ENCODE measurements around the gene BTF3L4.
"Not testable (repeated sequence)": the region's sequence is repeated elsewhere in the genome, so short reads cannot be mapped to it uniquely, and the experiment has no call there.

BTF3L4 gene

GRCh38 chr1:52077277-52077676, 21.2 kb downstream of the BTF3L4 start:
- not testable (repeated sequence) for H3K27me3 Mint-ChIP-seq, H3K27ac Mint-ChIP-seq, ATAC-seq, H3K9me3 Mint-ChIP-seq, H3K4me1 Mint-ChIP-seq, H3K4me3 Mint-ChIP-seq
- H3K36me3 Mint-ChIP-seq = peaks cover 35% of the 10 kb centered on the region

- H3K36me3 Mint-ChIP-seq = peaks cover 23% of the 10 kb centered on the region
- no peak for ATAC-seq
- H3K9me3 Mint-ChIP-seq = no peaks in the 10 kb centered on the region
- H3K27me3 Mint-ChIP-seq = no peaks in the 10 kb centered on the region
- H3K4me1 Mint-ChIP-seq = no peaks in the 10 kb centered on the region
- no peak overlapping the region for H3K4me3 Mint-ChIP-seq
- no peak overlapping the region for H3K27ac Mint-ChIP-seq
Measured at GRCh38 chr1:52080014-52080415, 23.9 kb downstream of the BTF3L4 start.

- H3K27ac Mint-ChIP-seq, ATAC-seq, H3K9me3 Mint-ChIP-seq, H3K27me3 Mint-ChIP-seq, H3K4me1 Mint-ChIP-seq, H3K4me3 Mint-ChIP-seq: not testable (repeated sequence)
- peaks cover 57% of the 10 kb centered on the region for H3K36me3 Mint-ChIP-seq
Measured at GRCh38 chr1:52087892-52088291, 31.8 kb downstream of the BTF3L4 start.

- peaks cover 25% of the 10 kb centered on the region for H3K36me3 Mint-ChIP-seq
- not testable (repeated sequence) for H3K4me1 Mint-ChIP-seq, H3K27me3 Mint-ChIP-seq, H3K4me3 Mint-ChIP-seq, H3K9me3 Mint-ChIP-seq, ATAC-seq, H3K27ac Mint-ChIP-seq
Measured at GRCh38 chr1:52094300-52094699, 38.2 kb downstream of the BTF3L4 start.

- Mint-ChIP-seq H3K36me3 (peaks cover 6% of the 10 kb centered on the region), H3K4me1 (no peaks in the 10 kb centered on the region), H3K4me3 (no peak overlapping the region), H3K27ac (no peak overlapping the region), H3K9me3 (no peaks in the 10 kb centered on the region), H3K27me3 (no peaks in the 10 kb centered on the region)
- ATAC-seq = no peak
Measured at GRCh38 chr1:52096216-52096615, 40.1 kb downstream of the BTF3L4 start.

GRCh38 chr1:52098139-52098871, 42.2 kb downstream of the BTF3L4 start:
- Mint-ChIP-seq H3K9me3 (no peaks in the 10 kb centered on the region), H3K4me1 (peaks cover 8% of the 10 kb centered on the region), H3K4me3 (no peak overlapping the region), H3K27ac (no peak overlapping the region), H3K36me3 (no peaks in the 10 kb centered on the region), H3K27me3 (no peaks in the 10 kb centered on the region)
- ATAC-seq = no peak

- Mint-ChIP-seq H3K4me3 (no peak overlapping the region), H3K27ac (no peak overlapping the region), H3K36me3 (no peaks in the 10 kb centered on the region), H3K4me1 (peaks cover 8% of the 10 kb centered on the region), H3K9me3 (no peaks in the 10 kb centered on the region), H3K27me3 (no peaks in the 10 kb centered on the region)
- ATAC-seq = peak; percentile 41
Measured at GRCh38 chr1:52102336-52103013, 46.4 kb downstream of the BTF3L4 start.

- H3K4me1 Mint-ChIP-seq = no peaks in the 10 kb centered on the region
- H3K4me3 Mint-ChIP-seq = no peak overlapping the region
- peaks cover 9% of the 10 kb centered on the region for H3K27me3 Mint-ChIP-seq
- H3K27ac Mint-ChIP-seq = no peak overlapping the region
- no peaks in the 10 kb centered on the region for H3K36me3 Mint-ChIP-seq
- no peaks in the 10 kb centered on the region for H3K9me3 Mint-ChIP-seq
- no peak for ATAC-seq
Measured at GRCh38 chr1:52111492-52111891, 55.4 kb downstream of the BTF3L4 start.

- no peaks in the 10 kb centered on the region for H3K9me3 Mint-ChIP-seq
- H3K36me3 Mint-ChIP-seq = no peaks in the 10 kb centered on the region
- H3K4me1 Mint-ChIP-seq = no peaks in the 10 kb centered on the region
- no peak overlapping the region for H3K4me3 Mint-ChIP-seq
- H3K27ac Mint-ChIP-seq = no peak overlapping the region
- ATAC-seq = no peak
- peaks cover 9% of the 10 kb centered on the region for H3K27me3 Mint-ChIP-seq
Measured at GRCh38 chr1:52112489-52112888, 56.4 kb downstream of the BTF3L4 start.

GRCh38 chr1:52119301-52120079, 63.4 kb downstream of the BTF3L4 start:
- Mint-ChIP-seq H3K4me1 (no peaks in the 10 kb centered on the region), H3K27ac (no peak overlapping the region), H3K9me3 (no peaks in the 10 kb centered on the region), H3K27me3 (no peaks in the 10 kb centered on the region), H3K36me3 (no peaks in the 10 kb centered on the region), H3K4me3 (no peak overlapping the region)
- ATAC-seq = no peak

GRCh38 chr1:52122384-52122783, 66.3 kb downstream of the BTF3L4 start:
- no peak overlapping the region for H3K27ac Mint-ChIP-seq
- H3K27me3 Mint-ChIP-seq = peaks cover 19% of the 10 kb centered on the region
- no peak overlapping the region for H3K4me3 Mint-ChIP-seq
- ATAC-seq = no peak
- H3K4me1 Mint-ChIP-seq = peaks cover 6% of the 10 kb centered on the region
- H3K9me3 Mint-ChIP-seq = no peaks in the 10 kb centered on the region
- H3K36me3 Mint-ChIP-seq = no peaks in the 10 kb centered on the region

GRCh38 chr1:52123622-52124021, 67.5 kb downstream of the BTF3L4 start:
- Mint-ChIP-seq H3K4me1 (peaks cover 6% of the 10 kb centered on the region), H3K9me3 (no peaks in the 10 kb centered on the region), H3K4me3 (no peak overlapping the region), H3K27me3 (peaks cover 31% of the 10 kb centered on the region), H3K36me3 (no peaks in the 10 kb centered on the region), H3K27ac (no peak overlapping the region)
- no peak for ATAC-seq

GRCh38 chr1:52125736-52126359, 69.8 kb downstream of the BTF3L4 start:
- no peak overlapping the region for H3K27ac Mint-ChIP-seq
- no peaks in the 10 kb centered on the region for H3K36me3 Mint-ChIP-seq
- peaks cover 39% of the 10 kb centered on the region for H3K27me3 Mint-ChIP-seq
- no peaks in the 10 kb centered on the region for H3K9me3 Mint-ChIP-seq
- ATAC-seq = no peak
- peaks cover 6% of the 10 kb centered on the region for H3K4me1 Mint-ChIP-seq
- H3K4me3 Mint-ChIP-seq = no peak overlapping the region

GRCh38 chr1:52127181-52128180, 71.4 kb downstream of the BTF3L4 start:
- Mint-ChIP-seq H3K4me1 (peaks cover 6% of the 10 kb centered on the region), H3K27me3 (peaks cover 43% of the 10 kb centered on the region), H3K36me3 (no peaks in the 10 kb centered on the region), H3K27ac (no peak overlapping the region), H3K9me3 (no peaks in the 10 kb centered on the region), H3K4me3 (no peak overlapping the region)
- no peak for ATAC-seq
